Stimulated activated CD8-positive, alpha-beta memory T cell treated with anti-CD3 and anti-CD28 coated beads, Interleukin-15, amount 100 ng/mL, for 24 hours (primary cell): Measurements from ENCODE around the gene GLIS2.

Source experiments
- DNase-seq: peaks from one replicate; pipeline ENCODE4 v3.0.0-alpha.2; 2020; ENCODE audit warnings: low read depth

The GLIS2 gene

DNA sequence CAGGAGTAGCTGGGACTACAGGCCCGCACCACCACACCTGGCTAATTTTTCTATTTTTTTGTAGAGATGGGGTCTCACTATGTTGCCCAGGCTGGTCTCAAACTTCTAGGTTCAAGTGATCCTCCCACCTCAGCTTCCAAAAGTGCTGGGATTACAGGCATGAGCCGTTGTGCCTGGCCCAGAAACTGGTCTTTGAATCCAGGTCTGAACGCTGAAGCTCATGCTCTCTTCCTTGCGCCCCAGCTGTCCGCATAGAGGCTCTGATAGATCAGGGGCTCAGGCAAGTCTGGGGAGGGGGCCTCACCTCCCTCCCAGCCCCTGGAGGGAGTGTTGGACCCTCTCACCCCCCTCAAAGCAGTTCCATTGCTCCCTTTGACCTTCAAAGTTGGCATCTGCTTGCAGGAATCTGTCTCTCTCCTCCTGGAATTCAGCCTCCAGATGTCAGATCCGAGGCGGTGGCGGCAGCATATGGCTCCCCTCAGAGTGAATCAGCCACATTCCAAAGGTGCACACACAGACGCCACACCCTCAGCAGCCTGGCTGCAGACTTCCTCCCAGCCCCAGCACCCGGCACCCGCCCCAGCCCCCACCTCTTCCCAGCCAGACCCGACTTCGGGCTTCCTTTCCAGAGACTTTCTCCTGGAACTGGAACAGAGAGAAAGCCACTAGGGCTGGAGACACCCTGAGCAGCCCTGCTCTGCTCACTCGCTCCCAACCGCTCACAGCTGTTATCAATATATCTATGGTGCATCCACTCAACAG is 16.9 kb upstream of the GLIS2 start:
- DNase-seq: no peak

DNA sequence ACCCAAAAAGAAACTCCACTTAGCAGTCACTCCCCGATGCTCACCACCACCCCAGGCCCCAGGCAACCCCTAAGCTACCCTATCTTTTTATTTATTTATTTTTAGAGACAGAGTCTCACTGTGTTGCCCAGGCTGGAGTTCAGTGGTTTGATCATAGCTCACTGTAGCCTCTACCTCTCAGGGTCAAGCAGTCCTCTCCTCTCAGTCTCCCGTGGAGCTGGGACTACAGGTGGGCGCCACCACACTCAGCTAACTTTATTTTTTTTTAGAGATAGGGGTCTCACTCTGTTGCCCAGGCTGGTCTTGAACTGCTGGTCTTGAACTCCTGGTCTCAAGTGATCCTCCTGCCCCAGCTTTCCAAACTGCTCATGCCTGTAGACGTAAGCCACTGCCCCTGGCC is 14.7 kb upstream of the GLIS2 start:
- DNase-seq: no peak

DNA sequence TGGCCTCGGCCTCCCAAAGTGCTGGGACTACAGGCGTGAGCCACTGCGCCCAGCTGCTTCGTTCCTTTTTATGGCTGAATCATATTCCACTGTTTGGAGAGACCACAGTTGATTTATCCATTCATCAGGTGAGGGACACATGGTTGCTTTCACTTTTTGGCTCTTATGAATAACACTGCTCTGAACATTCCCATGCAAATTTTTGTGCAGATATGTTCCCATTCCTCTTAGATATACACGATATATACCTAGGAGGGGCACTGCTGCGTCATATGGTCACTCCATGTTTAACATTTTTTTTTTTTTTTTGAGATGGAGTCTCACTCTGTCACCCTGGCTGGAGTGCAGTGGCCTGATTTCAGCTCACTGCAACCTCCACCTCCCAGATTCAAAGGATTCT is 13.9 kb upstream of the GLIS2 start:
- DNase-seq: no peak

DNA sequence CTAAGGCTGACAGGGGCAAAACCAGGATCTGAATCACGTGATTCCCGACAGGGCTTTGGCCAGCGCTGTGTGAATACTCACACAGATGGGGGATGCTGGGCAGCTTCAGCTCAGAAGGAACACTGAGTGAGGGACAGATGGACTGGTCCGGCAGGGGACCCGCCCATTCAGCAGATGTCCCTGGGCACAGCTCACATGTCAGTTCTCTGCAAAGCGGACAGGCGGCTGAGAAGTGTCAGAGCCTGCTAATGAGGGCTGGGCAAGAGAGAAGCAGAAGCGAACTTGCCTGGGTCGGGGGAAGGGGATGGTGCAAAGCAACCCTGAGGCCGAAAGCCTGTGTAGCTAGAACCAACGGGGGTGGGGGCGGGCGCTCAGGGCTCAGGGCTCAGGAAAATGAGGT is 11.9 kb upstream of the GLIS2 start:
- no peak for DNase-seq

DNA sequence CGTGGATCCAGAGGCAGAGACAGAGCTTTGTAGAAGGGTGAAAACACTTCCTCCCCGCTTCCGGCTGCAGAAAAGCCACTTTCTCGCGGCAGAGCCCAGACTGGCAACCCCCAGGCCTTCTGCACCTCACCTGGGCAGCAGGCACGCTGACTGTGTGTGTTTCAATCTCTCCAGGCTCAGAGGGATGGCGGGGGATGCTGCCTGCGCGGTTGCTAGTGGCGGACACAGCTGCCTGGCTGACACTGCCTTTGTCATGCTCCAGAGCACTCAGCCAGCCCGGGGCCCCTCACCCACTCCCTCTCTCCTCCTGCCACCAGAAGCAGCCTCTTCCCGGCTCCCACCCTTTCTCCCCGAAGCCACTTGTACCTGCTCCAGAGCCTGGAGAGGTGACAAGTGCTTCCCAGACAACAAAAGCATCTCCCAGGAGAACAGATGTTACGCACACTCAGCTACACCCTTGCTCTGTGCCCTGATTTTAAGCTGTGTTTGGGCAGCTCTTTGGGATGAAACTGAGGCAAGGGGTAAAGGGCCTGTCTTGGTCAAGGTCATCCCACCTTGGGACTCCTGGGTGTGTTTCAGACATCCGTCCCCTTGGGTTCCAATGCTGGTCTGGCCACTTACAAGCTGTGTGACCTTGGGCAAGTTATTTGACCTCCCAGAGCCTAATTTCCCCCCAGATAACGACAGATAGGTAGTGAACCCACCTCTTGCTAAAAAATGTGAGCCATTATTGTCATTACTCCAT is 9.2 kb upstream of the GLIS2 start:
- DNase-seq: no peak

DNA sequence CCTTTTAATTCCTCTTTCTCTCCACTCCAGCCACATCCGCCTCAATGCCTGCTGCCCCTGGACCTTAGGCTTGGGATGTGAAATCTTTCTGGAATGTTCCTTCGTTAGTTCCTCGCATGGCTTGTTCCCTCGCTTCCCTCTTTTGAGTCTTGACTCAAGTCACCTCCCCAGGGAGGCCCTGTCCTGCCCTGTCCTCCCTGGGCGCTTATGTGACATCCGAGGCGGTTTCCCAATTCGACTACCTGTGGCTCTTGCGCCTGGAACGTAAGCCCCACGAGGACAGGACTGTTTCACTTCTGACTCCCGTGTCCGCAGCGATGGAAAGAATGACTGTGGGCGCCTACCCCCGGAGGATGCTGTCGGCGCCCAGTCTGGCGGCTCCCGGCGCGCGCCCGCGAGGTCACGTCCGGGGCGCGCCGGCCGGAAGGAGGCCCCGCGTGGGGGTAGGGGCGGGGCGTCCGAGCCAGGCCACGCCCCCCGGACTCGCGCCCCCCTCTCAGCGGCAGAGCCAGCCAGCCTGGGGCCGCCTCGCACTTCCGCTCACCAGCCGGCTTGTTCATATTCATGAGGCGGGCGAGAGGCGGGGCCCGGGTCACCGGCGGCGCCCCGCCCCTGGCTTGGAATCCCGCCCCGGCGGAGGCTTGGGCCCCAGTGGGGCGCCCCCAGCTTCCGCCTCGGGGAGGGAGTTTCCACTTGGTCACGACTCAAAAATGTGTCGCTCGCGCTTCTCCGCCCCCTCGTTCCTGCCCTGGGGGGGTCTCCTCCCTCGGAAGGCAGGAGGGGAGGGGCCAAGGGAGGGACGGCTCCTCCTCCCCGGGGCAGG is 8.4 kb upstream of the GLIS2 start:
- DNase-seq: peak; percentile 90

DNA sequence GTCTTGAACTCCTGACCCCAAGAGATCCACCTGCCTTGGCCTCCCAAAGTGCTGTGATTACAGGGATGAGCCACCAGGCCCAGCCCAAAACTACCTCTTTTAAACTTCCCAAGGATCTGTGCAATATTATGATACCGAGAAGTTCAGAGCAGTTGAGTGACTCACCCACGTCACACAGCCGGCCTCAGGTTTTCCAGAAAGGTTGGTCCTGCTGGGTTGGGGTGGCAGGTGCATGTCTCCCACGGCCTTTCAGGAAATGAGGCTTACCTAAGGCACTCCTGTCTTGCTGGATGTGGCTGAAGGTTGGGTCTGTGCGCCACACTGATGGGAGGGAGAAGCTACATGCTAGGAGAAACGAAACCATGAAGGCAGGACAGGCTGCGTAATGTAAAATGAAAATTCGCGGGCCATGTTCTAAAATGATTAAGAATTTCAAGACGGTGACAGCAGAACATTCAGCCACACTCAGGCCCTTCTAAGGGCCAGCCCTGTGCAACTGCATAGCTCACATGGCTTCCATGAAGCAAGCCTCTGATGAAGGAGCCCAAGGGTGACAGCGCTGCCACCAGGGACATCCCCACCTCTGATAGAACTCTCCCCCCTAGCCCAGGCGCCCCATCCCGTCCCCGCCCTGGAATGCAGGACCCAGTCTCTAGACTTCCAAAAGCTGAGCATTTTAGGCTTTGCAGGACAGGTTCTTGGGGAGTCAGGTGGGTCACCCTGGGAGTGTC is 6.6 kb upstream of the GLIS2 start:
- no peak for DNase-seq

DNA sequence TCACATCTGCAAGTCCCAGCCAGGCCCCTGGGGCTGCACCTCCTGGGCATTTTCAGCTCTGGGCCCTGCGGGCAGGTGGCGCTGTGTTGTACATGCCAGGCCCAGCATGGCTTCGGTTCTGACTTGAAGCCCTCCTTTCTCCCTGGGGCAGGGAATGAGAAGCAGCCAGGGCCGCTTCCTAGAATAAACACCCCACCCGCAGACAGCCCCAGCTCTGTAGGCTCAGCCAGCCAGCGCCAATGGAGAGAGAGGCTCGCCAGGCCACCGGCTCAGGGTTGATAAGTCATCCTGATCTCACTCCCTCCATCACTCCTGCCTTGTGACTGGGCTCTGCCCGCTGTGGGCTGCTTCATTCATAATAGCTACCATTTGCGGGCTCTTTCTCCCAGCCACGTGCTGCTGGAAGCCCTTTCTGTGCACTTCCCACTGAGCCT is 6.0 kb upstream of the GLIS2 start:
- no peak for DNase-seq

DNA sequence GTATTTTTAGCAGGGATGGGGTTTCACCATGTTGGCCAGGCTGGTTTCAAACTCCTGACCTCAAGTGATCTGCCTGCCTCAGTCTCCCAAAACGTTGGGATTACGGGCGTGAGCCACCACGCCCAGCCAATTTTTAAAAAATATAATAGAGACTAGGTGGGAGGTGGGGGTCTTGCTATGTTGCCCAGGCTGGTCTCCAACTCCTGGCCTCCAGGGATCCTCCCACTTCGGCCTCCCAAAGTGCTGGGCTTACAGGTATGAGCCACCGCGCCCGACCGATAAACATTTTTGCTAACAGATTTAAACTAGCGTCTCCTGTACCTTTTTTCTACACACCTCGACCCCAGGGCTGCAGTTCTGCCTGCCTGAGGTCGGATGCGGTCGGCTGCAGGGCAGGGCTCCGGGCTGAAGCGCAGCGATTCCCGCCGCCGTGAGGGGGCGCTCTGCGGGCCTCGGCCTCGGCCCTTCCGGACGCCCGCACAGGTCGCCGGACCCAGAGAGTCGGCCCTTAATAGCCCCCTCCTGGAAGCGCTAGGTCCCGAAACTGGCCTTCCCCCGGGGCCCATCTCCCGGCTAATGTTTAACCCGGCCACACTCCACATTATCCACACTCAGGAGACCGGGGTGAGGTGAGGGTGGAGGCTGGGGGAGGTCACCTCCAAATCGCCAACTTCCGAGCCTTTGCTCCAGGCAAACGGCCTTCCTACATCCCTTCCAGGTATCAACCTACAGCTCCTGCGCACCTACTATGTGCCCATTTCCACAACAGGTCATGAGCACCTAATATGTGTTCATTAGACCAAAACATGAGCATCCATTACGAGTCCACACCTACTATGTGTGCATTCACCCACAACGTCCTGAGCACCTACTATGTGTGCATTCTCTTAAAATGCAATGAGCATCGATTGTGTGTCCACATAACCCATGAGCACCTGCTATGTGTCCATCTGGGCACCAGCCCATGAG is 2.0 kb upstream of the GLIS2 start:
- DNase-seq: no peak

DNA sequence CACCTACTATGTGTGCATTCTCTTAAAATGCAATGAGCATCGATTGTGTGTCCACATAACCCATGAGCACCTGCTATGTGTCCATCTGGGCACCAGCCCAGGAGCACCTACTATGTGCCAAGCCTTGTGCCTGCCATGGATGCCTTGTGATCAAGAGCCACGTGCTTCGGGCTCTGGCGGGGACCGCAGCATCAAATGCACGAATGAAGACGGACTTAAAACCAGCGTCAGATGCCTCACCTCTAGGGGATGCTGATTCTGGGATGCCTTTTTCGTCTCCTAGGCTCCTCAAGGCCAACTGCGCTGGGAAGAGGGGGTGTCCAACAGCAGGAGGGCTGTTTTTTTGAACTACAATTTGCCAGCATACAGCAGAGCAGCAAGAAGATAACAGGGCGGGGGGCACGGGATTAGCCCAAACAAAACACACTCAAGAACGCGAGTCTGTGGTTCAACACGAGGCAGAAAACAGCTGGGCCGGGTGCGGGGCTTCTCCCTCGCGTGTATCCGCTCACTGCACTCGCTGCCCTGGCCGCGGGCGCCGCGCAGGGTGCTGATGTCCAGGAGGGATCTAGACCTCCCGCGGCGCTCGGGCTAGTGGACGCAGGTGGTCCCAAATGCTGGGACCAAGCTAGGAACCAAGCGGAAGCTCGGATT is 1.2 kb upstream of the GLIS2 start:
- DNase-seq: no peak

DNA sequence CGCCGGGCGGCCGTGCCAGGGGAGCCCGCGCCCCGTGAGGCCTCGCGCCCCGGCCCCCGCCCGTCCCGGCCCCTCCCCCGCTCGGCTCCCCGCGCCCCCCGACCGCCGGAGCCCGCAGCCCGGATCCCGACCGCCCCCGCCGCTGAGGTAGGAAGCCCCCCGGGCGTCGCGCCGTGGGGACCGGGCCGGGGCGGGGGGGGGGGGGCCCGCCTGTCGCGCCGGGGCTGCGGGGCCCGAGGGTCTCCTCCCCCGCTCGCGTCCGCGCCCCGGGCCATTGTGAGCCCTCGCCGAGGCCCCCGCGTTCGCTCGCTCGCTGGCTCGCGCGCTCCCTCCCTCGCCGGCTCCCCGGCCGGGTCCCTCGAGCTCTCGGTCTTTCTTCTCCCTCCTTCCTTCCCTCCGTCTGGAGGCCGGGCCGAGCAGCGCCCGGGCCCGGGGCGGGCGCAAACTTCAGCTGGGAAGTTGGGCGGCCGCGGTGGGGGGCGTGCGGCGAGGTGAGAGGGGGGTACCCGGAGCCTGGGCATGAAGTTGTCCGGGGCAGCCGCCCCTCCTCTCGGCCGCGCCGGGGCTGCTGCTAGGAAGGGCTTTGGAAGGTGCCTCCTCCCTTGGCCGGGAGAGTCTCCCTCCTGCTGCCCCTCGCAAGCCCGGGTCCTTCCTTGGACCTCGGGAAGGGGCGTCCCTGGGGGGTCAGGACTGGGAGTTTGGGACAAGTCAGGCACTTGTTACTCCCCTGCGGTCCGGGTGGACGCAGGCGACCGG is 419 bp downstream of the GLIS2 start:
- DNase-seq: no peak

DNA sequence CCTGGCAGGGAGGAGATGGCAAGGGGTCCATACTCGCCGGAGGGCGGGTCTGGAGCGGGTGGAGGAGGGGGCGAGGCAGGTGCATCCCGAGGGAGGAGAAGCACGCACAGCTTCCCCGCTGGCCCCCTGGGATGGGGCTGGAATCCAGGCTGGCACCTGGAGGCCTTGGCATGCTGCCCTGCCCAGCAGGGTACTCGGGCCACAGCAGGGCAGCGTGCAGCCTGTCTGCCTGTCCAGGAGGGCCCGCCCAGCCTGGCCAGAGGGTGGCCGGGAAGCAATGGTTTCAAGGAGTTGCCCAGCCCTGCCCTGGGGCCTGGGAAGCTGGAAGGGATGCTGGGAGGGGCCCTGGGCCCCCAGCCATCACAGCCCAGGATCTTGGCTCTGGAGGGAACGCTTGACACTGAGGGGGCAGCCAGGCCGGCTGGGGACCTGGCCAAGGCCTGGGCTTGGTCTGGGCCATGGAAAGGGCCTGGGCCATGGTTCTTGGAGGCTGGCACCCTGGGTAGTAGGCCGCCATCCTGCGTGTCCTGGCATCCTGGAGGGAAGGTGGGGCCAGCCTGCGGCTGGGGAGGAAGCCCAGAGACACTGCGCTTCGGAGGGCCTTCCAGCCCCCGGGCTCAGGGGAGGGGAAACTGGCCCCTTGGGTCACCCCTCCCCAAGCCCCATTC is 1.1 kb downstream of the GLIS2 start:
- no peak for DNase-seq

DNA sequence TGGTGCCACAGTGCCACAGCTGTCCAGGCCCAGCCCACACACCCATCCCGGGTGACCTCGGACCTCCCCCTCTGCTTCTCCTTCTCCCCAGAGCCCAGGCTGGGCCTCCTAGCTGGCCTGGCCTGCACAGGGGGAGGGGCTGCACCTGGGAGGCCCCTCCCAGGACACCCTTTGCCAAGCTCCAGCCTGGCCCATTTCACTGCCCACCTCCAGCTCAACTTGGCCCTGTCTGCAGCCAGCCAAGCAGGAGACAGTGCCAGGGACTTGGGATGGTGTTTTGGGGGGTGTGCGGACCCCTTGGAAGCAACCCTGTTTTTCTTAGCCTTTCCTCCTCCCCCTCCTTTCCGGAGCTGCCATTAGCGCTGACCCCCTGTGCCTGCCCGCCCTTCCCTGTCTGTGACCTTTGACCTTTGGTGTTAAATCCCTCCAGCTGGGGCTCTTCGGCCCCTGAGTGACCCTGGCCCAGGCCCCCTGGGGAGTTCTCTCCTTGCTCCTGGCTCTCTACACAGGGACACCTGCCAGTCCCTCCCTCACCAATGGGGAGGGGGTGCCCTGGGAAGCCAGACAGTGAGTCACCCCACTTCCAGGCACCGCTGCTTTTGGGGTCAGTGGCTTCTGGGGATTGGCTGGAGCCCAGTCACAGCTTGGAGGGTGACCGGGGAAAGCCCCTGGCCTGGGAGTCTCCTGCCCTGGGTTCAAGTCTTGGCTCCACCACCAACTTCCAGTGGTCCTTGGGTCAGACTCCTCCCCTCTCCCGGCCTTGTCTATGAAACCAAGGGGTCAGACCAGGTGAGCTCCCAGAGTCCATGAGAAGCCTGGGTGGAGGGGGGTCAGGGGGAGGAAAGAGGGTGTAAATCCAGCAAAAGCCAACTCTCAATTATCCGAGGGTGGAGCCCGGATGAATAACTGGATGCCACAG is 1.9 kb downstream of the GLIS2 start:
- DNase-seq: no peak

DNA sequence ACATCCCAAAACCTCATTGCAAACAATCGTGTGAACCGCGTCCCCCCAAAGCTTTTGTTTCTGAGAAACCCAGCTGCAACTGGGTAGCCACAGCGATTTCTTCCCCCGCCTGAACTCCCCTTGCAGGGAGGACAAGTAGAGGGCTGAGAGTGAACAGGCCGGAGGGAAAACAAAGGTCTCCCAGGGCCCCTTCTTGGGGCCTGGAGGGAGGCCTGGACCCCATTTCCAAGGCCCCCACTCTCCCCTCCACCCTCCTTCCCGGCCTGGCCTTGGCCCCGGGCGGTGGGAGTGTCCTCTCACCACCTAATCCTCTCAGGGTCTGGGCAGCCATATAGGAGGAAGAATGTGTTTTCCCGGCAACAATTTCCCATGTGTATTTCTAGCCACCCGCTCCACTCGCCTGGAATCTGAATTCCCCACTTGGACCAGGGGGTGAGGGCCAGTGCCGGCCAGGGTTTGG is 2.6 kb downstream of the GLIS2 start:
- no peak for DNase-seq

DNA sequence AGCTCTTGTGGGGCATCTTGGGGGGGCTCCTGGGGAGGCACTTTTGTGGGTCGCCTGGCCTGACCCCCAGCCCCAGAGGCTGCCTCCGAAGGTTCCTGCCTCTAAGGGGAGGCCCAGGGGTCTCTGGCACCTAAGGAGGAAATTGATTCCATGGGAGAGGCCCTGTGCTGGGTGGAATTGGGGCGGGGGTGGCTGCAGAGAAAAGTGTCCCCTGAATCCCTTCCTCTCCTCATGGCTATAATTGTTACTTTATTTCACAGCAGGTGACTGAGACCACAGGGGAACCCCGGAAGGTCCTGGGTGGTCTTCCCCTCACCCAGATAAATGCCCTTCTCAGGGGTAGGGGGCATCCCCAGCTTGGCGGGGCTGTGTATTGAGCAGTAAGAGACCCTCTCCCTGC is 3.1 kb downstream of the GLIS2 start:
- DNase-seq: no peak

DNA sequence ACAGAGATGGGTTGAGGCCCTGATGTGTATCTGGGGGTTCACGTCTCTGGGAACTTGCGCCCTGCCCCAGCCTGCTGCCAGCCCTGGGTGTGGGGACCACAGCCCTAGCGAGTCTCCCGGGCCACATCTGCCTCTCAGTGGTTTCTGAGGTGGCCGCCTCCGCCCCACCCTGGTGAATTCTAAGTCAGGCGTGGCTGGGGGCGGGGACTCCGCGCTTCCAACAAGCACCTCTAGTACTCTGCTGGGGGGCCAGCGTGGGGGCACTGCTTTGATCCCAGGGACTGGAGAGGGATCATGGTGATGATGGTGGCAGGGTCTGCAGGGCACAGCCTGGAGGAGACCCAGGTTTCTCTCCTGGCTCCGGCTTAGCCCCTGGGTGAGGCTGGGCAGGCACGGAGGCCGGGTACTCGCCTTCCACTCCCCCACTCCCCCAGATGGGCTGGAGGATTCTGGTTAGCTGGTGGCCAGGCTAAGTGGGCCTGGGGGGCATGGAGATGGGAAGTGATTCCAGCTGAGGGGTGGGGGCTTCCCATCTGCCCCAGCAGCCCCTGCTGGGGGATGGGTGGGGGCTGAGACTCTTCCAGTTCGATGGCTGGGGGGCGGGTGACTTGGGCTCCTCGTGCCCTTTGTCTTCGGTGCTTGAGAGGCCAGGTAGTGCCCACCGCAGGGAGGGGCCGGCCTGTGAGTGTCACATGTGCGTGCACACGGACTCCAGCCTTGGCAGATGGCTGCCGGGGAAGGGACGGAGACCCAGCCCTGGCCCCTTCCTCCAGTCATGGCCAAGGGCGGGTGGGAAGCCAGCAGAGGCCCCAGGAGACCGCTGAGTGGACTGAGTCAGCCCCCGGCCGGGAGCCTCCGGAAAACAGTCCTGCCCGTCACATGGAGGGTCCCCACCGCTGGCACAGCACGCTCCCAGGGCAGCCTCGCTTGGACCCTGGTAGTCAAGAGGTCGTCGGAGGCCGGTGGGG is 3.9 kb downstream of the GLIS2 start:
- DNase-seq: no peak
